HG02678 (cell line): Measurements from ENCODE around the gene SNX18.

ENCODE experiments used
- ATAC-seq: cut with Tn5 transposase; IDR thresholded peaks from one replicate; pipeline ENCODE4 v1.9.1; 2021; ENCODE audit warnings: mild to moderate bottlenecking, moderate library complexity; ENCODE audit not compliant: unreplicated experiment

SNX18 gene

DNA sequence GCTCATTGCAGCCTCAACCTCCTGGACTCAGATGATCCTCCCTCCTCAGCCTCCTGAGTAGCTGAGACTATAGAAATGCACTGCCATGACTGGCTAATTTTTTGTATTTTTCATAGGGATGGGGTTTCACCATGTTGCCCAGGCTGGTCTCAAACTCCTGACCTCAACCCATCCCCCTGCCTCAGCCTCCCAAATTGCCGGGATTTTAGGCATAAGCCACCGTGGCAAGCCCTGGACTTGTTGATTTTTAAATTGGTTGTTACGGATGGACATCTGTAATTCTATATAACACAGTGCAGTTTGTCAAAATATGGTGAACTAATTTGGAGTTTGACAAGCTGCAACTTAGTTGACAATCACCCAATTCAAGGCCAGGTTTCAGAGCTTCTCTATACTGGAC, 22.7 kb downstream of the SNX18 start:
- no peak for ATAC-seq

DNA sequence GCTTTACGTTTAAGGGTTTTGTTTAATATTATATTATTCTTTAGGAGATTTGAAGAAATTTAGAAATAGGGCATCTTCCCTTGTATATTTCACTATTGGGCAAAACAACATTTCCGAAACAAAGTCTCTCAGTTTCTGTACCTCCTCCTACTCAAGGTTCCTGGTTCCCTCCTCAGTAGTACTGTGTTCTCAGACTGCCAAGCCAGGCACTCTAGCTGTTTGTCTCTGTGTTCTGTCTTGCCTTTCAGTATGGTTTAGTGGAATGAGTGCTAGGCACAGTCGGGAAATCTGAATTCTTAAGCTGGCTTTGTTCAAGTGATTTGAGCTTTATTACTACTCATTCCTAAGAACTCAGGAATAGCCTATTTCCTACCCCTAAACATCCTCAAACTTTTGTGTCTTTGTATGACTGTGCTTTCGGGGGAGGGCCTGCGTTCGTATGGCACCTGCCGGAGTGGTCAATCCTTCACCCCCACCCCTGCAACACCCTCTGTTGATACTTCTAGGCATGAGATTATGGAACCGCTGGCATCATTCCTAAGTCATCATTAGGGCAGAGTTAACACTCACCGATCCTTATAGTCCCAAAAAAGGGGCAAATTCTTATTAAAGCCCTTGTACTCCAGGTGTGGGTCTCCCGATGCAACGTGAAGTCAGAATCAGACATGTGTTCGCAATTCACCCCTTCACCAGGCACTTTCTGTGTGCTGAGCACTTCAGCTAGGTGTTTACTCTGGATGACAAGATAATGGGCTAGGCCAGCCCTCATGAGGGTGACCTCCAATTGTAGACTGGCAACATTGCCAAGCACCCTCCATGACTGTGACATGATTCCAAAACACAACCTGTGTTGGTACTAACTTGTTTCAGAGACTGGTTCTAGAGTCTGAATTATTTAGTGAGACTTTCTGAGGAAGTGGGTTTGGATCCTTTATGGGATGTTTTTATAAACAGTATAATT, 24.5 kb downstream of the SNX18 start:
- no peak for ATAC-seq

DNA sequence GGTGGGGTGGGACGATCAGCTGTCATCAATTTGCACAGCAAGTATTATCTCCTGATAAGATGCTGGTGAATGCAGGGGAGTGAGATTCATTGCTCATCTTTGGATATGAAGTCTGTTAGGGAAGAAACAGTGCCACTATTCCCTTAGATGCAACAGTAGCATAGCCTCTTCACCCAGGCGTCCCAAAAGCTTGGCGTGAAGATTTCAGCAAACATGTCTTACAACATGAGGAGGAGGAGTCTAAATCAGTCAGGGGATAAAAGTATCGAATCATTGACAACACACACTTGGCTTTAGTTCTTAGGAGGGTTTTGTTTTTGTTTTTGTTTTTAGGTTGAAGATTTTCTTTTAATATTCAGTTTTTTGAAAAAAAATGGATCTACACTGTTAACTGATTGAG, 26.5 kb downstream of the SNX18 start:
- no peak for ATAC-seq

DNA sequence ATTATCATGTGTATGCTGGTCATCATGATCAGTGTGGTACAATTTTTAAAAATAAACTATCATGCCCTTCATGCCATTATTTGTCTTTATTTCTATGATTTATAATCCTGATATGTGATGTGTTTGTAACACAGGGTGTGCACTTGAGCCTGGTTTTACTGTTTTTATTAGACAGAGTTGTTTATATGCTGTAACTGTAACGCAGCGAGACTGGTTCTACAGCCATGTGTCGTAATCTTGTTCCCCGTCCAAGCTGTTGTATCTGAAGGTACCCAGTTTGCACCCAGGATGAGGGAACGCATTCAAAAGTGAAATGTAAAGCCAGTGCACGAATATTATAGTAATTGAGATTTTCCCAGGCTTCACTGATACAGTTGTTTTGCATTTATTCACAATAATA, 28.2 kb downstream of the SNX18 start:
- ATAC-seq = no peak

DNA sequence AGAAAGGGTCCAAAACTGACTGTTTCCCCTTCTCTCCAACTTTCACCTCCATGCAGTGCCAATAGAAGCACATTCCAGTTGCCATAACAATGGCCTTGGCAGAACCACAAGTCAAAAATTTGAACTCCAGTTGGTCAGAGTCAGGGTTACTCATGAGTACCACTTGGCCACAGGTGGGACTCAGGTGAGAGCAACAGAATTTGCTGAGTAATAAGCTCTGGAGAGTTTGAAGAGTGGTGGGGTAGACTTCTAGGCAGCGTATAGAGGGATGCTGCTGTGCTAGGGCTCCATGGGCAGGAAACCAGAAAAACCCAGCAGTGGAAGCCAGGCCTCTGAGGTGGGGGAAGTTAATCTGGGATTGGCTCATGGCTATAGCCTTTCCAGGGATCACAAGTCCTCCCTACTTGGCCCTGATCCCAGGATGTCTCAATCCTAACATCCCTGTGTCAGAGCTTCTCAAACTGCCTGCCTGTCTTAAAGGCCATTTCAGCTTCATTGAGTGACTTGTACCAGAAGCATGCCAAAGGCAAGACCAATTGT, 30.2 kb downstream of the SNX18 start:
- no peak for ATAC-seq

DNA sequence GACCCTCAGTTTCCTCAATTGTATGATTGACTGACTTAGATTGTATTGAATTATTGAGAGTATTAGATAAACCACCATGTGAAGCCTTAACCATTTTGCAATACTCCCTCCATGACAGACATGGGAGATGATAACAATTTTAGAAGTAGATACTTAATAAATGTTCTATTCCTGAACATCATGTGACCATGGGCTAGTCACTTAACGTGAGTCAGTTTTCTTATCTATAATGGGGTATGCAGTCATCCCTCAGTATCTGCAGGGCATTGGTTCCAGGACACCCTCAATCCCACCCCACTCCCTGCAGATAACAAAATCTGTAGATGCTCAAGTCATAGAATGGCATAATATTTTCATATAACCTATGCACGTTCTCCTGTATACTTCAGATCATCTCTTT, 31.0 kb downstream of the SNX18 start:
- ATAC-seq = no peak

DNA sequence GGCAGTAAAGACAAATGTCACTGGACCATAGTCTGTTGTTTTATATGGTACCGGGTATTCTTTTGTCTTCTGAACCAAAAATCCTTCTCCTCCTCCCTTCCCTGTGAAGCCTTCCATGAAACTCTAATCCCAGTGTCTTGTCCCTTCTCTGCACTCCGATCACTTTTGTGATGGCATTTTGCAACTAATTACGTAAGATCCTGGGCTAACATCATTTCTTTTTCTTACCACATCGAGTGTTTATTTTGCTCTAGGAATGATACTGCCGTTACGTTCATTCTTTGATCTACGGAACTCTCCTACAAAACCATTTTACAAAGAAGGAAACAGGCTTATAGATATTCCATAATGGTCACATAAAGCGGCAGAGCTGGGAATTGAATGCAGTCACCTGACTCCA, 33.7 kb downstream of the SNX18 start:
- ATAC-seq = no peak

DNA sequence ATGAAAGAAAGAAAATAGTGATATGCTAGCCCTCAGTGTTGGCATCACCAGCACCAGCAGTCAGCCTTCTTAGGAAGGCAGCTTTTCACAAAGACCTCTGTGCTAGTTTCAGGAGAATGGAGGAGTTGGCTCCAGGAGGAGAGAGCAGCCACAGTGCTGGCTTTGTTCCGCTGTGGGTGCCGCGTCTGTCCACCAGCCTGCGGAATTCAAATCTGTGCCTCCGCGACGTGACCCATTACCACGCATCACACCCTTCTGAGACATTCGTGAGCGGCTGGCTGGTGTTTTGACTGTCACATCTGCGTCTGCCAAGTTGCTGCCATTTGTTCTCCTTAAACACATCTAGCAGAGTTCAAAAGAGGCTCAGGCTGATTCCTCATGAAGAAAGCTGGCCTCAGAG, 34.4 kb downstream of the SNX18 start:
- no peak for ATAC-seq

DNA sequence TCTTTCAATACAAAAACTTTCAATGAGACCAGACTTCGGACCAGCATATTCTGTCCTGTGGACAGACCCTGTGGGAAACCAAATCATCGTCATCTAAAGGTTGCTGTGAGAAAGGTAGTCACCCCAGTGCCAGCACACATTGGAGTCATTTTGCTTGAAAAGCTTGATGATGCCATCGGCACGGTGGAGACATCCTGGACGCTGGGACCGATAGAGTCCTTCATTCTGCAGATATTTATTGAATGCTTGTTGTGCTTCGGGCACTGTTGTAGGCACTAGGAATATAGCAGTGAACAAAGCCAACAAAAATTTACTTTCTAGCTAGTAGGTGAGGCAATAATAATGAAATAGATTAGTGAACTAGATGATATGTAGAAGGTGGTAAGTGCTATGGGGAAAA, 34.9 kb downstream of the SNX18 start:
- no peak for ATAC-seq

DNA sequence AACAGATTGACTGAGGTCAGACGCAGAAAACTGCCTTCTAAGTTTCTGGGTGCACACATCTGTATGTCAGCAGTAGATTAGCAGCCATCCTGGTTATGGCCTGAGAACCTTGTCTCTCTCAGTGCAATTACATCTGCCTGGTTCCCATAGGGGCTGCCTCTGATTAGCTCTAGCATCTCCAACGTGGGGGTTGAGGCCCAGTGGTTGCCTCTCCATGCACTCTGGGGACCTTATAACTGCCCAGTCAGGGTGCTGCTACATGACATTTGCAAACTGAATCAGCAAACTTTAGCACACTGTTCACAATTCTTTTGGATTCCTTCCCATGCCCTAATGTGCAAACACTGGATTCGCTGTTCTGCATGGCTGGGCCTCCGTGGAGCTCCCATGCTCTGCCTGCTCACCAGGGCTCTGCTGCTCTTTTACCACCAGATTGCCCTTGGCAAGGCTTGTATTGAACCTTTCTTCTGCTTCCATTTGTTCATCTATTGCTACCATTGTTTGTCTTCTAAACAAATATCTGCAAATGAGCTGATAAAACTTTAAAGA, 36.2 kb downstream of the SNX18 start:
- no peak for ATAC-seq

DNA sequence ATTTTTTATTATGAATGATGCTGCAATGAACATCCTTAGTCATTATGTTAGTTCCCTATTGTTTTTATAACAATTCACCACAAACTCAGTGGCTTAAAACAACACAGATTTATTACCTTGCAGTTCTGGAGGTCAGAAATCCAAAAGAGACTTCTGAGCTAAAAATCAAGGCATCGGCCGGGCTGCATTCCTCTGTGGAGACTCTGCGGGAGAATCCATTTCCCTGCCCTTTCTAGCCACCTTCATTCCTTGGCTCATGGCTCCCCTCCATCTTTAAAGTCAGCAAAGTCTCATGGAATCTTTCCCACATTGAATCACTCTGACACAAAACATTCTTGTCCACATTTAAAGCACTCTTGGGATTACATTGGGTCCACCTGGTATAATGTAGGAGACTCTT, 38.6 kb downstream of the SNX18 start:
- ATAC-seq = no peak

DNA sequence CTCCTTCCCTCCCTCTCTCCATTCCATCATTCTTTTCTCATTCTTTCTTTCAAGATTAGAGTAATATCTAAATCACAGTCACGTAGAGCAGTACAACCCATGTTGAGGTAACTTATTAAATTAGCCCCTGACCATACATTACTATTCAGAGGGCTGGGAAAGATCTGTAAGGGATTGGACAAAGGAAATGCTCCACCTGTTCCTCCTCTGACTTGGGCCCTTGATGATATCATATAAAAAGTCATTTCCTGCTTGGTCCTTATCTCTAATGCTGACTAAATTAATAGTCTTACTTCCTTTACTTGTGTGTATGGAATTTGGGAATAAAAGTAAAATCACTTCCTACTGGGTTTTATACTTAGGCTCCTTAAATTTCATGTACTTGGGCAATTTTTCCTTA, 40.8 kb downstream of the SNX18 start:
- no peak for ATAC-seq

DNA sequence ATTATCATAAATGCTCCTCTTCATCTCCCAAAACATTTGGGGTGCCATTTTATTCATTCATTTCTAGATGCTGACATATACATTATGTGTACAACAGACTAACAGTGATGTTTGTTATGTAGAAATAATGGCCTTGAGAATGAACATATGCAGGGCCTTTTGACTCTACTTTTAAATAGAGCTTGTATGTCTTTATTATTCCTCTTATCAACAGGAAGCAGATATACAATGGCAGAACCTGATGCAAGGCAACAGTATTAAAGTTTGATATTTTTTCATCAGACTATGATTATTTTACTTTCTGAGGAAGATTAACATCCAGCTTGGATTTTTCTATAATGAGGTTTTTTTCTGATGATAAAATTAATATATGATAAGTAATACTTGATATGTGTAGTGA, 44.1 kb downstream of the SNX18 start:
- no peak for ATAC-seq

DNA sequence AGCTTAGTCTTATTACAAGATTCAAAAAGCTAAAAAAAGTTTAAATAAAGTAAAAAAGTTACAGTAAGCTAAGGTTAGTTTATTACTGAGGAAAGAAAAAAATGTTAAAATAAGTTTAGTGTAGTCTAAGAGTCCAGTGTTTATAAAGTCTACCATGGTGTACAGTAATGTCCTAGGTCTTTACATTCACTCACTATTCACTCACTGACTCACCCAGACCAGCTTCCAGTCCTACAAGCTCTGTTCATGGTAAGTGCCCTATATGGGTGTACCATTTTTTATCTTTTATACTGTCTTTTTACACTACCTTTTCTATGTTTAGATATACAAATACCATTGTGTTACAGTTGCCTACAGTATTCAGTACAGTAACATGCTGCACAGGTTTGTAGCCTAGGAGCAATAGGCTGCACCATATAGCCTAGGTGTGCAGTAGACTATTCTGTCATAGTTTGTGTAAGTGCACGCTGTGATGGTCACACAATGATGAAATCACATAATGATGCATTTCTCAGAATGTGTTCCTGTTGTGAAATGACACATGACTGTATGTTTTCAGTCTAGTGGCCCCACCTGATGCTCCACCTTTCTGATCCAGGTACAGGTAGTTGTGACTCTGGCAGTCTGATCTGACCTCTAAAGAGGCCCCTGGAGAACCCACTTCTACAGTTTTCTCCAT, 45.7 kb downstream of the SNX18 start:
- ATAC-seq = no peak

DNA sequence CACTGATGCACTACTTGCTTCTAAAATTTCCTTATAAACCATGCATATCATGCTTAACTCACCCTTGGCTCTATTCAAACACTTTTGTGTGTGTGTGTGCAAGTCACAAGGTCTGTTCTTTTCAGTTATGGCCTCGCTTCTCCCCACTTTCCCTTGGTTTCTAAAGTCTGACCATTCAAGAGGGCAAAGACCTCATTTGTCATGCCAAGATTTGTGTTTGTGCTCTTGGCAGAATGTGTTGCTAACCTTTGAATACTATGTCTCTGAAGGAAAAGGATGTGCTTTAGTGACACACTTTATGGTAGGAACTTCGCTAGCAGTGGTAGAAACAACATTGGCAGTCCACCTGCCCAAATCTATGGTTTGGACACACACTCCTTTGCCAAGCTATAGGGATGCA, 50.4 kb downstream of the SNX18 start:
- no peak for ATAC-seq

DNA sequence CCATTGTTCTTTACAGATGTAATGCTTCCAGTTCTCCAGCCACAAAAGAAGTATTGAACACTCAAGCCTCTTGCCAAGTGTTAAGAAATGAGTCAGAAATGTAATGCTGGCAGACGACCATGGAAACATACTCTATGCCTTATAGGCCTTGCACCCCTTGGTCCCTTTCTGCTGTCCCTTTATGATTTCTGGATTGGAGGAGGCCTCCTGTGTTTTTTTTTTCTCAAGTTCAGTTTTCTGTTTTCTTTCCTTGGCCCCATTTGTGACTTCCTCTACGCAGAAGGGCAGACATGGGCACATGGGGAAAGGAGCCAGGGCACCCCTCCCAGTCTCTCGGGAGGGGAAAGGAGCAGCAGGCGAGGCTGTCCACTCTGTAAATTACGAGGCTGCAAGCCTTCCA, 53.4 kb downstream of the SNX18 start:
- ATAC-seq = no peak

DNA sequence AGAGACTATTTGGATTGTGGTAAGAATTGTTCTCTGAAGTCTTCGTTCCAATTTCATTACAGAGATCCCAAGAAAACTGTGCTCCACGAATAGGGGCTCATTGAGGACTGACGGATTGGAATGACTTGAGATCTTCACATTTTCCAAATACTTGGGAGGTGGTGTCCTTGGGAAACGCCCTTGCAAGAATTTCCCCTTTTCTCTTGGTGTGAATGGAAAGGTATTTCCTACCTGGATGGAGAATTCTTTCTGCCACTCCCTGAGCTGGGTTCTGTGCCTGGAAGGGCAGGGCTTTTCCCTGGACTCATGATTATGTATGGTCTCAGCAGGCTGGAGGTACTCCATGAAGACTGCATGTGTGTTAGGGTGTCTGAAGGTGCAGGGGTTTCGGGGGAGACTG, 53.9 kb downstream of the SNX18 start:
- no peak for ATAC-seq

DNA sequence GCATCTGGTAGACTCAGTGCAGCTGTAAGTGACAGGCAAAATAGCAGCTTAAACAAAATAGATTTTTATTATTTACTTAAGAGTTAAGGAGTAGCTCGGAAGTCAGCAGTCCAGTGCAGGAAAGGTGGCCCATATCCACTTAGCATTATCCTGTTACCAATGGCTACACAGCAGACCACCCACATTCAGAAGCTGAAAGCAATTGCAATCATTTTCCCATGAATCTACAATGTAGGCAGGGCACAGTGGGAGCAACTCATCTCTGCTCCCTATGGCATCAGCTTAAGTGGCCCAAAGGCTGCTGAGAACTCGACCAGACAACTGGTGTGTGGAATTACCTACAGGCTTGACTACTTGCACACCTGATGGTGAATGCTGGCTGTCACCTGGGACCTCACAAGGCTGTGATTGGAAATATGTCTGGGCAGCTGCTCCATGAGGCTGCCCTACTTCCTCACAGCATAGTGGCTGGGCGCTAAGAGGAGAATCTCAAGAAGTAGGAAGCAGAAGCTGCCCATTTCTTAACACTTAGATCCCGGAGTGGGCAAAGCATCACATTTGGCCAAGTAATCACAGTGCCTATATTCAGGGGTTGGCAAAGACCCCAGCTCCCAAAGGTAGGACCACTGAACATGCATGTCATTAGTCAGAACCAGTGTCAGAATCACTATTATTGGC, 56.4 kb downstream of the SNX18 start:
- no peak for ATAC-seq

DNA sequence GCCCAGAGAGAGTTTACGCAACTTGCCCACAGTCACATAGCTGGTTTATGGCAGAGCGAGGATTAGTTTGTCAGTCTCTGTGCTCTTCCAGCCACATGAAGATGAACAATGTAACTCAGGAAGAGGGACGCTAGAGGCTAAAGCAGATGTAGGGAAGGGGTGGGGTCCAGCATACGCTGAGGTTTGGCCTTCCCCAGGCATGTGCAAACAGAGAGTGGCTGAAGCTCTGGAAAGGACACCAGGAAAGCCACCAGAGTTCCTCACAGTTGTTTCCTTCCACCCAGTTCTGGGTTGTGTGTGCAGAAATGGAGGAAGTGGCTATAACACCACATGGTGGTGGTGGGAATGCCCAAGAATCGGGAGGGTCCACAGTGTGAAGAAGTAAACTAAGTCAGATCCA, 60.0 kb downstream of the SNX18 start:
- no peak for ATAC-seq

DNA sequence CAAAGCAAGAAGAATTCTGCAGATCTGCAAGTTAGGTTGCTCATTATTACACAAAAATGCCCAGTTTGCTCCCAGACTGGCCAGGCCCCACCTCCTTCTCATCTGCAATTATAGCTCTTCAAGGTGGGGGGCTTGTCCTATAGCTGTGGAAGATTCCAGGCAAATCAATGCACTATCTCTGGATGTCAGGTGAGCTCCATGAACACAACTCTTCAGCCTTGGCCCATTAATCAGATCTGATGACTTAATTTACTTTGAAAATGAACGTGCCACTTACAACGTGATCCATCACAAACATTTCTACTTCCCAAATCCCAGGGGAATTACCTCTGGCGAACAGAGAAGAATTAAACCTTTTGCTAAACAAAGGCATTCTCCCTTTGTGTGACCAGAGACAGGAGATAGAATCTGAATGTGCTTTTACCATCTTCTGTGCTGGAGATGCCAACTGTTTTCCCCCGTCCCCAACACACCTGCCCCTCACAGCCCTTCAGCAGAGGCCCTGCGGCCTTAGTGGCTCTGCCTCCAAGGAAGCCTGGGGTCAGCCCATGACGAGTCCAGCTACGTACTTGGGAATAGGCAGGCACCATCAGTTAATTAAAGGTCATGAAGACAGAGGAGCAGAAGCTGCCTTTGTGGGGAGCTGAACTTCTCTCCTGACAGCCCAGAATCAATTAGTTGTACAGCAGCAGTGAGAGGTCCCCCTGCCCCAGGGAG, 60.5 kb downstream of the SNX18 start:
- no peak for ATAC-seq
